A549 (cell line): Measurements from ENCODE around the gene SH3BP5. TPM values are rescaled to one million over a fixed set of nuclear protein-coding genes. Genes with fewer than 3 reads are reported as not detected.

Experiments used
- ATAC-seq, 2 experiments: fragments of 200-7000 bp in 1 of 2; fragments of >200 bp in 1 of 2; cut with Nextera tagmentation in 1 of 2; cut with Tn5 transposase in 1 of 2; 3 replicates each; pipeline versions ENCODE4 v1.8.0 to v1.9.1; 2018 to 2020; ENCODE audit warnings: mild to moderate bottlenecking in 1 of 2, moderate library complexity in 1 of 2
- CTCF ChIA-PET: fragments of 300-600 bp; sonication (Branson Sonifier 250); formaldehyde crosslinking; extraction: SDS; loops from one replicate; lab custom pipeline; 2021; ENCODE audit warnings: antibody characterized with exemption, inconsistent platforms; lab: Yijun Ruan, JAX
- POLR2A ChIA-PET: fragments of 350-600 bp; formaldehyde crosslinking; extraction: SDS; loops from one replicate; lab custom pipeline; 2021; ENCODE audit warnings: antibody characterized with exemption, inconsistent platforms; lab: Yijun Ruan, JAX
- DNase-seq, 2 experiments: peaks; one replicate each; pipeline versions ENCODE4 v3.0.0 to v3.0.0-alpha.2; 2011 to 2016; ENCODE audit warnings: low read depth in 1 of 2, low spot score in 1 of 2
- FAIRE-seq: peaks from 2 replicates; lab custom pipeline; 2011; peaks lifted over from hg19 to GRCh38; lab: Jason Lieb, UNC
- H3K27ac ChIP-seq, 2 experiments: fragments of >200 bp; sonication (Bioruptor Twin); formaldehyde crosslinking; 3 replicates each; pipeline ENCODE4 v1.5.1; 2016 to 2017
- H3K4me1 ChIP-seq: fragments of >200 bp; sonication (Bioruptor Twin); formaldehyde crosslinking; 3 replicates; pipeline ENCODE4 v1.6.1; 2016
- H3K4me2 ChIP-seq: fragments of >200 bp; sonication (Bioruptor Twin); formaldehyde crosslinking; 3 replicates; pipeline ENCODE4 v1.6.1; 2016
- H3K4me3 ChIP-seq: fragments of >200 bp; sonication (Bioruptor Twin); formaldehyde crosslinking; 3 replicates; pipeline ENCODE4 v1.5.1; 2016
- H3K9me3 ChIP-seq: fragments of >200 bp; sonication (Bioruptor Twin); formaldehyde crosslinking; 3 replicates; pipeline ENCODE4 v1.6.1; 2016
- ATOH8 ChIP-seq: fragments of 250-450 bp; sonication (Bioruptor Pico); IDR thresholded peaks from 2 replicates; pipeline ENCODE4 v1.5.0; 2020; ENCODE audit warnings: low read depth, mild to moderate bottlenecking, moderate library complexity
- BHLHE40 ChIP-seq: IDR thresholded peaks from 2 replicates; pipeline ENCODE4 v1.6.1; 2012; ENCODE audit warnings: low read depth, low read length, inconsistent platforms
- CEBPB ChIP-seq, 2 experiments: fragments of >200 bp in 1 of 2; sonication (Bioruptor Twin) in 1 of 2; formaldehyde crosslinking in 1 of 2; IDR thresholded peaks; 2 replicates each; pipeline ENCODE4 v1.6.1; 2012 to 2016
- CTCF ChIP-seq: fragments of >200 bp; sonication (Bioruptor Twin); formaldehyde crosslinking; IDR thresholded peaks from 3 replicates; pipeline ENCODE4 v1.5.1; 2016
- EHF ChIP-seq: fragments of 250-450 bp; sonication (Bioruptor Pico); IDR thresholded peaks from 2 replicates; pipeline ENCODE4 v1.5.0; 2020; ENCODE audit warnings: mild to moderate bottlenecking
- EP300 ChIP-seq, 2 experiments: fragments of >200 bp; sonication (Bioruptor Twin); formaldehyde crosslinking; IDR thresholded peaks; 2 replicates in 1 of 2; 3 replicates in 1 of 2; pipeline ENCODE4 v1.6.1; 2016 to 2017
- ESRRA ChIP-seq: fragments of 150-350 bp; IDR thresholded peaks from 2 replicates; pipeline ENCODE4 v1.6.1; 2014; ENCODE audit warnings: mild to moderate bottlenecking, low read length, borderline replicate concordance
- FOSL2 ChIP-seq, 2 experiments: fragments of 450-650 bp in 1 of 2; fragments of >200 bp in 1 of 2; sonication (Bioruptor Twin) in 1 of 2; formaldehyde crosslinking; IDR thresholded peaks; 2 replicates each; pipeline versions ENCODE4 v1.5.0 to v1.6.1; 2016 to 2020; ENCODE audit warnings: mild to moderate bottlenecking in 1 of 2, moderate library complexity in 1 of 2
- FOXS1 ChIP-seq: fragments of 250-450 bp; sonication (Bioruptor Pico); IDR thresholded peaks from 2 replicates; pipeline ENCODE4 v1.5.0; 2020; ENCODE audit warnings: mild to moderate bottlenecking, moderate library complexity
- HDAC2 ChIP-seq: fragments of 200-600 bp; sonication (generic); IDR thresholded peaks from 2 replicates; pipeline ENCODE4 v1.6.1; 2016
- HES2 ChIP-seq: fragments of >200 bp; sonication (Bioruptor Twin); formaldehyde crosslinking; IDR thresholded peaks from 2 replicates; pipeline ENCODE4 v1.6.1; 2016
- HOXA7 ChIP-seq: fragments of 250-450 bp; sonication (Bioruptor Pico); IDR thresholded peaks from 2 replicates; pipeline ENCODE4 v1.5.0; 2020; ENCODE audit warnings: mild to moderate bottlenecking, moderate library complexity
- JUNB ChIP-seq: fragments of >200 bp; sonication (Bioruptor Twin); formaldehyde crosslinking; IDR thresholded peaks from 2 replicates; pipeline ENCODE4 v1.6.1; 2016
- KDM1A ChIP-seq: fragments of 200-600 bp; sonication (generic); IDR thresholded peaks from 2 replicates; pipeline ENCODE4 v1.6.1; 2016; ENCODE audit warnings: low read depth, mild to moderate bottlenecking
- KDM5A ChIP-seq: fragments of 200-600 bp; sonication (generic); IDR thresholded peaks from 2 replicates; pipeline ENCODE4 v1.6.1; 2016; ENCODE audit warnings: antibody characterized with exemption, mild to moderate bottlenecking
- MAFK ChIP-seq: fragments of 450-650 bp; IDR thresholded peaks from 2 replicates; pipeline ENCODE4 v1.6.1; 2014; ENCODE audit not compliant: partially characterized antibody
- NR3C1 ChIP-seq: fragments of >200 bp; sonication (Bioruptor Twin); formaldehyde crosslinking; IDR thresholded peaks from 3 replicates; pipeline ENCODE4 v1.6.1; 2017
- PHF8 ChIP-seq: fragments of 200-600 bp; sonication (generic); IDR thresholded peaks from 2 replicates; pipeline ENCODE4 v1.6.1; 2016; ENCODE audit warnings: low read depth, mild to moderate bottlenecking, antibody characterized with exemption, moderate library complexity, borderline replicate concordance
- POLR2A ChIP-seq: IDR thresholded peaks from 2 replicates; pipeline ENCODE4 v1.6.1; 2012; ENCODE audit warnings: mild to moderate bottlenecking, low read length
- RAD21 ChIP-seq, 2 experiments: fragments of >200 bp in 1 of 2; sonication (Bioruptor Twin) in 1 of 2; formaldehyde crosslinking in 1 of 2; IDR thresholded peaks in 1 of 2; conservative IDR thresholded peaks in 1 of 2; 2 replicates in 1 of 2; 3 replicates in 1 of 2; pipeline ENCODE4 v1.6.1; 2012 to 2018; ENCODE audit warnings: inconsistent platforms in 1 of 2
- RCOR1 ChIP-seq: fragments of 150-350 bp; IDR thresholded peaks from 2 replicates; pipeline ENCODE4 v1.6.1; 2014; ENCODE audit warnings: antibody characterized with exemption, low read length, low read depth
- TP53 ChIP-seq: fragments of 250-450 bp; sonication (Bioruptor Pico); IDR thresholded peaks from 2 replicates; pipeline ENCODE4 v1.5.0; 2021; ENCODE audit warnings: mild to moderate bottlenecking, moderate library complexity
- USF2 ChIP-seq: fragments of 450-650 bp; IDR thresholded peaks from 2 replicates; pipeline ENCODE4 v1.6.1; 2014; ENCODE audit warnings: antibody characterized with exemption
- ZFP36 ChIP-seq: fragments of 450-650 bp; IDR thresholded peaks from 2 replicates; pipeline ENCODE4 v1.6.1; 2014; ENCODE audit warnings: borderline replicate concordance; ENCODE audit not compliant: partially characterized antibody
- WGBS: methylation state at CpG from one replicate; pipeline ENCODE4 v1.1.6; 2017; ENCODE audit errors: missing lambda C conversion rate; 5-methylcytosine and 5-hydroxymethylcytosine counted together
- polyA plus RNA-seq, 4 experiments: library from polyadenylated mRNA; depleted of rRNA in 3 of 4; stranded (reverse); fragments of >200 nt; fragmentation: RNase III in 1 of 4; extraction: RNeasy Plus Mini Kit Qiagen cat#74134 plus additional on column Dnase treatment in 1 of 4; gene quantifications; 2 replicates in 3 of 4; 3 replicates in 1 of 4; pipeline ENCODE4 v1.2.3, GENCODE V29; 2011 to 2017

SH3BP5 gene
- polyA plus RNA-seq, 2 of the 4 experiments (the other 2 are of a cell fraction): 10.9 to 16.0 TPM

- ATAC-seq: no peak
- H3K4me2 ChIP-seq: no peak overlapping the region
- no peak overlapping the region for H3K4me3 ChIP-seq
- TF ChIP-seq RAD21 (conservative IDR thresholded peaks at IDR 0.05 in 1 of 2, IDR thresholded peaks at IDR 0.05 in 1 of 2) (no peak), HOXA7 (CRISPR knock-in tag) (no peak), NR3C1 (no peak)
- no peak overlapping the region for H3K27ac ChIP-seq
- FAIRE-seq: no peak
- H3K4me1 ChIP-seq: no peaks in the 10 kb centered on the region
- ChIA-PET CTCF (interaction anchor here (0.5 to 12.6 kb wide), 5 partner anchors 11 to 469 kb away, joined by 3 to 121 read pairs (median 4); partner anchors contain the start of gene SH3BP5), POLR2A (no interaction called here)
- DNase-seq: no peak
- no peaks in the 10 kb centered on the region for H3K9me3 ChIP-seq
- WGBS: 89% methylated on average over 13 of the region's 13 CpGs
These were observed 54.4 kb downstream of the SH3BP5 start for GRCh38 chr3:15277861-15278500.

DNA sequence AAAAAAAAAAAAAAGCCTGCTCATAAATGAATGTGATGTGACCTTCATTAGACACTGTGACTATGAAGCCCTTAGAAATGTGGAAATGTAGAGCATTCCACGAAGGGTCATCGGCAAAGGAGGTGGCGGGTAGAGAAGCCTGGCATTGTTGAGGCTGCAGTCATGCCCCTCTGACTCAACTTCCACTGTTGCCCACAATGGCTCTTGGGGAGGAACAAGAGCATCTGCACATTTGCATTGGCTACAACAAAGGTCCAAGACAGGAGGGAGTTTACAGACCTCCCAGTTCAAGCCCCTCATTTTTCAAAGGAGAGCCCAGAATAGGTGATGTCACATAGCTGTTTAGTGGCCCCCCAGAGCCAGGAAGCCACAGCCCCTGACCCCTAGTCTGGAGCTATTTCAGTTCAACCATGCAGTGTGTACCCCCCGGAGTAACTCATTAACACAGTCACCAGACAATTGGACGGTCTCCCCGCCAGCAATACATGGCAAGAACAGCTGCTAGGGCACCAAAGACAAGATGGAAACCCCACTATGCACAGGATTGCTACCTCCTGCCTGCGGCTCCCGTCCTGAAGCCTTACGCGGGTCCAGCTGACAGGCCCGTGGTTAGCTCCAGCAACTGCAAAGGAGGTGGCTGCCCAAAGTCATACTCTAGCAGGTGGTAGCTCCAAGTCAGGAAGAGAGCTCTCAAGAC, 56.2 kb downstream of the SH3BP5 start:
- FAIRE-seq (no peak), DNase-seq (no peak), ATAC-seq (no peak)
- CTCF ChIA-PET: interaction anchor here (1.0 to 12.6 kb wide), 6 partner anchors 10 to 168 kb away, joined by 3 to 121 read pairs (median 4); partner anchors contain the start of gene SH3BP5
- Histone ChIP-seq H3K27ac (no peak overlapping the region), H3K4me2 (no peak overlapping the region), H3K4me1 (no peaks in the 10 kb centered on the region), H3K4me3 (no peak overlapping the region), H3K9me3 (no peaks in the 10 kb centered on the region)
- 93% methylated on average over 11 of the region's 11 CpGs for WGBS
- TF ChIP-seq RAD21 (conservative IDR thresholded peaks at IDR 0.05 in 1 of 2, IDR thresholded peaks at IDR 0.05 in 1 of 2) (no peak), TP53 (CRISPR knock-in tag) (no peak), NR3C1 (no peak), KDM5A (no peak), USF2 (no peak), EP300 (IDR thresholded peaks at IDR 0.05) (no peak), CTCF (no peak), POLR2A (0 out of 2 replicates have a peak, but pooled peaks have one; percentile 8)
- POLR2A ChIA-PET: no interaction called here

GRCh38 chr3:15273227-15273626, 59.2 kb downstream of the SH3BP5 start:
- 94% methylated on average over 5 of the region's 5 CpGs for WGBS
- FAIRE-seq: no peak
- H3K9me3 ChIP-seq: no peaks in the 10 kb centered on the region

More at GRCh38 chr3:15273227-15273626, 59.2 kb downstream of the SH3BP5 start:
- DNase-seq (no peak), ATAC-seq (no peak)
- H3K27ac ChIP-seq: no peak overlapping the region
- CTCF ChIA-PET: interaction anchor here (0.6 to 2.4 kb wide), 3 partner anchors 10 to 132 kb away, joined by 3 to 7 read pairs (median 5); partner anchors contain the start of gene SH3BP5
- H3K4me3 ChIP-seq: no peak overlapping the region
- TF ChIP-seq CEBPB (IDR thresholded peaks at IDR 0.05) (no peak), TP53 (CRISPR knock-in tag) (no peak), RAD21 (conservative IDR thresholded peaks at IDR 0.05 in 1 of 2, IDR thresholded peaks at IDR 0.05 in 1 of 2) (no peak), ESRRA (no peak), NR3C1 (no peak), HES2 (no peak), PHF8 (no peak), ATOH8 (CRISPR knock-in tag) (no peak), JUNB (no peak), EHF (CRISPR knock-in tag) (no peak), FOSL2 (IDR thresholded peaks at IDR 0.05) (no peak), FOSL2 (CRISPR knock-in tag; IDR thresholded peaks at IDR 0.05) (no peak), FOXS1 (CRISPR knock-in tag) (no peak), RCOR1 (no peak), ZFP36 (no peak), MAFK (no peak), HDAC2 (no peak), BHLHE40 (no peak), KDM1A (no peak)
- H3K4me1 ChIP-seq: peaks cover 20% of the 10 kb centered on the region
- H3K4me2 ChIP-seq: no peak overlapping the region
- POLR2A ChIA-PET: interaction anchor here (1.0 kb wide), 1 partner anchor 47 kb away, joined by 3 read pairs; no protein-coding TSS in a partner anchor
